ENCODE results near the gene NME5. TPM values are rescaled to one million over a fixed set of nuclear protein-coding genes. Genes with fewer than 3 reads are reported as not detected.

NME5 gene
- total and polyA plus RNA-seq, 4 donors: 0.09 to 1.3 (median 0.40) TPM

DNA sequence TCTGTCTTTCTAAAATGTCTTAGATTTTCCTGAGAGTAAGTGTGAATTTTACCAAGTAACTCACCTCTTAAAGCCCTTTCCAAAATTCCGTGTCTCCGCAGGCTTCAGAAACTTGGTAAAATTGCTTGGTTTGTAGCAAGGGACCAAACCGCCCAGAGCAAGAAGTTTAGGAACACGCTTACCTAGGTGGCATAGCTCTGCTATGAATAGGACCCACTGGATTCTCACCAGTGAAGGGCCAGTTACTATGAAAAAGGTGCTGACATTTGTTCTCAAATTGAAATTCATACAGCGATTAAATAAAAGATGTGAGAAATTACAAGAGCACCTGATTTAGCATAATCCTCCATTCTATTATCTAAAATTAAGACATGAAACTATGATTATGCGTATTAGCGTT lies 6.7 kb downstream of the NME5 start:
- Histone ChIP-seq H3K27ac (ENCODE audit: low read depth in 1 of 2, low read length in 2 of 2) (no peak overlapping the region), H3K4me3 (ENCODE audit: low read depth in 1 of 3, low read length in 3 of 3) (no peak overlapping the region), H3K27me3 (ENCODE audit: control insufficient read depth in 4 of 4, insufficient read depth in 4 of 4, low read length in 3 of 4) (no peaks in the 10 kb centered on the region), H3K9me3 (ENCODE audit: control insufficient read depth in 4 of 4, low read length in 3 of 4) (no peaks in the 10 kb centered on the region), H3K36me3 (ENCODE audit: control insufficient read depth in 4 of 4, insufficient read depth in 3 of 4, low read depth in 1 of 4, low read length in 3 of 4) (no peaks in the 10 kb centered on the region), H3K4me1 (ENCODE audit: control insufficient read depth in 4 of 4, insufficient read depth in 4 of 4, low read length in 3 of 4) (no peaks in the 10 kb centered on the region), H3K9ac (ENCODE audit: low read depth in 1 of 2, low read length in 2 of 2) (no peak overlapping the region)
- WGBS: 90% methylated on average over 7 of the region's 7 CpGs
- DNase-seq (ENCODE audit: low spot score): no peak
- no peak for TF ChIP-seq FOXA1 (IDR thresholded peaks at IDR 0.05)
- no peak for TF ChIP-seq SP1 (IDR thresholded peaks at IDR 0.05)
- no peak for TF ChIP-seq GABPA (IDR thresholded peaks at IDR 0.05 in 1 of 2, conservative IDR thresholded peaks at IDR 0.05 in 1 of 2)
- no peak for TF ChIP-seq YY1 (IDR thresholded peaks at IDR 0.05)
- TF ChIP-seq, protein P1, sequence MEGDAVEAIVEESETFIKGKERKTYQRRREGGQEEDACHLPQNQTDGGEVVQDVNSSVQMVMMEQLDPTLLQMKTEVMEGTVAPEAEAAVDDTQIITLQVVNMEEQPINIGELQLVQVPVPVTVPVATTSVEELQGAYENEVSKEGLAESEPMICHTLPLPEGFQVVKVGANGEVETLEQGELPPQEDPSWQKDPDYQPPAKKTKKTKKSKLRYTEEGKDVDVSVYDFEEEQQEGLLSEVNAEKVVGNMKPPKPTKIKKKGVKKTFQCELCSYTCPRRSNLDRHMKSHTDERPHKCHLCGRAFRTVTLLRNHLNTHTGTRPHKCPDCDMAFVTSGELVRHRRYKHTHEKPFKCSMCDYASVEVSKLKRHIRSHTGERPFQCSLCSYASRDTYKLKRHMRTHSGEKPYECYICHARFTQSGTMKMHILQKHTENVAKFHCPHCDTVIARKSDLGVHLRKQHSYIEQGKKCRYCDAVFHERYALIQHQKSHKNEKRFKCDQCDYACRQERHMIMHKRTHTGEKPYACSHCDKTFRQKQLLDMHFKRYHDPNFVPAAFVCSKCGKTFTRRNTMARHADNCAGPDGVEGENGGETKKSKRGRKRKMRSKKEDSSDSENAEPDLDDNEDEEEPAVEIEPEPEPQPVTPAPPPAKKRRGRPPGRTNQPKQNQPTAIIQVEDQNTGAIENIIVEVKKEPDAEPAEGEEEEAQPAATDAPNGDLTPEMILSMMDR (IDR thresholded peaks at IDR 0.05; ENCODE audit: low read depth, low read length, missing input control): no peak
- no peak for TF ChIP-seq EGR1 (IDR thresholded peaks at IDR 0.05; ENCODE audit: low read depth in 2 of 2)
- no peak for TF ChIP-seq HNF4A (conservative IDR thresholded peaks at IDR 0.05)

DNA sequence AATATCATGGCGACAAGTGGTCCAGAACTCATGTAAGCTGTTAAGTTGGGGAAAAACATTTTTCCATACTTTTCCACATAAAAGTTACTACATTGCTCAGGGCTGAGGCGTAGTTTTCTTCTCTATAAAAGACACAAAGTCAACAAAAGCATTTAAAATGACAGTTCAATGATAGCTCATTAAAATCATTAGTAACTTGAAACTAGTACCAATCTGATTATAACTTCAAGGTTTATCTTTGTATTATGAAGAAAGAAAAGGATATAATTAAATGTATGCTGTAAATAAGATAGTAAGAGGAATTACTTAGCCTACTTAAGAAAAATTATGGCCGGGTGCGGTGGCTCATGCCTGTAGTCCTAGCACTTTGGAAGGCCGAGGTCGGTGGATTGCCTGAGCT lies 9.9 kb downstream of the NME5 start:
- H3K4me3 ChIP-seq (ENCODE audit: low read depth in 1 of 3, low read length in 3 of 3): no peak overlapping the region
- H3K27me3 ChIP-seq (ENCODE audit: control insufficient read depth in 4 of 4, insufficient read depth in 4 of 4, low read length in 3 of 4): no peaks in the 10 kb centered on the region
- WGBS: 93% methylated on average over 6 of the region's 6 CpGs
- no peak for DNase-seq (ENCODE audit: low spot score)
- no peaks in the 10 kb centered on the region for H3K4me1 ChIP-seq (ENCODE audit: control insufficient read depth in 4 of 4, insufficient read depth in 4 of 4, low read length in 3 of 4)
- H3K27ac ChIP-seq (ENCODE audit: low read depth in 1 of 2, low read length in 2 of 2): no peak overlapping the region
- H3K9ac ChIP-seq (ENCODE audit: low read depth in 1 of 2, low read length in 2 of 2): no peak overlapping the region
- H3K36me3 ChIP-seq (ENCODE audit: control insufficient read depth in 4 of 4, insufficient read depth in 3 of 4, low read depth in 1 of 4, low read length in 3 of 4): no peaks in the 10 kb centered on the region
- TF ChIP-seq FOXA2 (IDR thresholded peaks at IDR 0.05): no peak
- no peak for TF ChIP-seq GABPA (IDR thresholded peaks at IDR 0.05 in 1 of 2, conservative IDR thresholded peaks at IDR 0.05 in 1 of 2)
- no peak for TF ChIP-seq EGR1 (IDR thresholded peaks at IDR 0.05; ENCODE audit: low read depth in 2 of 2)
- TF ChIP-seq, protein P2, sequence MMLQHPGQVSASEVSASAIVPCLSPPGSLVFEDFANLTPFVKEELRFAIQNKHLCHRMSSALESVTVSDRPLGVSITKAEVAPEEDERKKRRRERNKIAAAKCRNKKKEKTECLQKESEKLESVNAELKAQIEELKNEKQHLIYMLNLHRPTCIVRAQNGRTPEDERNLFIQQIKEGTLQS (IDR thresholded peaks at IDR 0.05): no peak
- TF ChIP-seq, protein P3, sequence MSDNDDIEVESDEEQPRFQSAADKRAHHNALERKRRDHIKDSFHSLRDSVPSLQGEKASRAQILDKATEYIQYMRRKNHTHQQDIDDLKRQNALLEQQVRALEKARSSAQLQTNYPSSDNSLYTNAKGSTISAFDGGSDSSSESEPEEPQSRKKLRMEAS (IDR thresholded peaks at IDR 0.05): no peak
- no peak for TF ChIP-seq HNF4A (conservative IDR thresholded peaks at IDR 0.05)
- TF ChIP-seq RXRA (IDR thresholded peaks at IDR 0.05): no peak
- TF ChIP-seq, protein P4, sequence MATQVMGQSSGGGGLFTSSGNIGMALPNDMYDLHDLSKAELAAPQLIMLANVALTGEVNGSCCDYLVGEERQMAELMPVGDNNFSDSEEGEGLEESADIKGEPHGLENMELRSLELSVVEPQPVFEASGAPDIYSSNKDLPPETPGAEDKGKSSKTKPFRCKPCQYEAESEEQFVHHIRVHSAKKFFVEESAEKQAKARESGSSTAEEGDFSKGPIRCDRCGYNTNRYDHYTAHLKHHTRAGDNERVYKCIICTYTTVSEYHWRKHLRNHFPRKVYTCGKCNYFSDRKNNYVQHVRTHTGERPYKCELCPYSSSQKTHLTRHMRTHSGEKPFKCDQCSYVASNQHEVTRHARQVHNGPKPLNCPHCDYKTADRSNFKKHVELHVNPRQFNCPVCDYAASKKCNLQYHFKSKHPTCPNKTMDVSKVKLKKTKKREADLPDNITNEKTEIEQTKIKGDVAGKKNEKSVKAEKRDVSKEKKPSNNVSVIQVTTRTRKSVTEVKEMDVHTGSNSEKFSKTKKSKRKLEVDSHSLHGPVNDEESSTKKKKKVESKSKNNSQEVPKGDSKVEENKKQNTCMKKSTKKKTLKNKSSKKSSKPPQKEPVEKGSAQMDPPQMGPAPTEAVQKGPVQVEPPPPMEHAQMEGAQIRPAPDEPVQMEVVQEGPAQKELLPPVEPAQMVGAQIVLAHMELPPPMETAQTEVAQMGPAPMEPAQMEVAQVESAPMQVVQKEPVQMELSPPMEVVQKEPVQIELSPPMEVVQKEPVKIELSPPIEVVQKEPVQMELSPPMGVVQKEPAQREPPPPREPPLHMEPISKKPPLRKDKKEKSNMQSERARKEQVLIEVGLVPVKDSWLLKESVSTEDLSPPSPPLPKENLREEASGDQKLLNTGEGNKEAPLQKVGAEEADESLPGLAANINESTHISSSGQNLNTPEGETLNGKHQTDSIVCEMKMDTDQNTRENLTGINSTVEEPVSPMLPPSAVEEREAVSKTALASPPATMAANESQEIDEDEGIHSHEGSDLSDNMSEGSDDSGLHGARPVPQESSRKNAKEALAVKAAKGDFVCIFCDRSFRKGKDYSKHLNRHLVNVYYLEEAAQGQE (IDR thresholded peaks at IDR 0.05): no peak
- TF ChIP-seq YY1 (IDR thresholded peaks at IDR 0.05): no peak
- TF ChIP-seq, protein P1 (IDR thresholded peaks at IDR 0.05; ENCODE audit: low read depth, low read length, missing input control): no peak
- no peak for TF ChIP-seq FOXA1 (IDR thresholded peaks at IDR 0.05)
- H3K9me3 ChIP-seq (ENCODE audit: control insufficient read depth in 4 of 4, low read length in 3 of 4): no peaks in the 10 kb centered on the region

Data from liver (tissue), 9 donors.